ENCODE data around the gene VDR. TPM values are rescaled to one million over a fixed set of nuclear protein-coding genes. Genes with fewer than 3 reads are reported as not detected.
"Not testable (repeated sequence)": the region's sequence is repeated elsewhere in the genome, so short reads cannot be mapped to it uniquely, and the experiment has no call there.

Gene VDR
- polyA plus RNA-seq, 1 donor = 3.1 TPM

DNA sequence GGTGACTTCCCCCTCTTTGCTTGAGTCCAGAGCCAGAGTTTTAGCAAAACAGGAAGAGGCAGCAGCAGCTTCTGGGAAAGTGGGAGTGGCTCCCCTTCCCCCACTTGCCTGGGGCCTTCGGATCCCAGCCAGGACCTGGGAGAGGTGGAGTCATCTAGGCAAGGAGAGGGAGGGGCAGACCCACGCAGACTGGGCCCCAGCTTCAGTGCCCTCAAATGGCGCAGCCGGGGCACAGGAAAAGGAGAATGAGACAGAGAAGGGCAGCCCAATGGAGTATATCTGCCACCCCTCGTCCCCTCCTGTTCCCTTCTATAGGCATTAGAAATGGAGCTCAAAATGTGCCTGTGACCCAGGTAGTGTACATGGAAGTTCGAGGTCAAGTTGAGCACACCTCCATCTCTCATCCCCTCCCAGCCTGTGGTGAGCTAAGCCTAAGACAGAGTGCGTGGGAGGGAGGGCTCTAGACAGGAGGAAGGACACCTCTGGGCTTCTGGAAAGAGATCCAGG lies 75.8 kb downstream of the VDR start:
- peak; percentile 74 for DNase-seq

DNA sequence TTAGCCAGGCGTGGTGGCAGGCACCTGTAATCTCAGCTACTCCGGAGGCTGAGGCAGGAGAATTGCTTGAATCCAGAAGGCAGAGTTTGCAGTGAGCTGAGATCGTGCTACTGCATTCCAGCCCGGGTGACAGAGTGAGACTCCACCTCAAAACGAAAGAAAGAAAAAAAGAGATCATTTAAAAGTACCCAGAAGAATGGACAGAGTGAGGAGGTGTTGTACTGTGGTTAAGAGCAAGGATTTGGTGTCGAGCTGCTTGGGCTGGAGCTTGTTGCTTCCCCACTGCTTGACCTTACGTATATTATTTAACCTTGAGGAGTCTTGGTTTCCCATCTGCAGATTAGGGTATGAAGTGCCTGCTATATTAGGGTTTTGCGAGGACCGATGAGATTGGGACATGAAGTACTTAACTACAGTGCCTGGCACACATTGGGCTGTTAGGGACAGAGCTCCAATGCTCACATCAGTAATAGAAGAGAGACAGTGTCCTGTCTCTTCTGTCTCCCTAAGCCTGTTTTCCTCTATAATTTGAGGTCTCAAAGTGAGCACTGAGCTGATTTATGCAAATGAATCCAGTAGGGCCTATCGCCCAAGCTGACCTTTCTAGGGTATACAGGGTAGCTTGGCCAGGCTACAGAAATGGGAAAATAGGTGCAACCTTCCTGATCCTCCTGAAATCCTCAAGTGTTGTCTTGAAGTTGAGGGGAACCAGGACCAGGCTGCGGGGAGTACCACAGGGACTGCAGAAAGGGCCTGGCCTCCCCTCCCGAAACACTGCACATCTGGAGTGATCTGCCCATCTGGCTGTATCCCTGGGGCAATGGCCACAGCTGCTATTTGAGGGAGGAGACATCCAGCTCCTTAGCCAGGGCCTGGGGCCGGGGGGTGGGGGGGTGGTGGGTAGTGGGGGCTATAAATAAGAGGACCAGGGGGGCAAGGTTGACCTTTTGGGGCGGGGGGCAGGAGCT lies 76.5 kb downstream of the VDR start:
- no peak for DNase-seq

DNA sequence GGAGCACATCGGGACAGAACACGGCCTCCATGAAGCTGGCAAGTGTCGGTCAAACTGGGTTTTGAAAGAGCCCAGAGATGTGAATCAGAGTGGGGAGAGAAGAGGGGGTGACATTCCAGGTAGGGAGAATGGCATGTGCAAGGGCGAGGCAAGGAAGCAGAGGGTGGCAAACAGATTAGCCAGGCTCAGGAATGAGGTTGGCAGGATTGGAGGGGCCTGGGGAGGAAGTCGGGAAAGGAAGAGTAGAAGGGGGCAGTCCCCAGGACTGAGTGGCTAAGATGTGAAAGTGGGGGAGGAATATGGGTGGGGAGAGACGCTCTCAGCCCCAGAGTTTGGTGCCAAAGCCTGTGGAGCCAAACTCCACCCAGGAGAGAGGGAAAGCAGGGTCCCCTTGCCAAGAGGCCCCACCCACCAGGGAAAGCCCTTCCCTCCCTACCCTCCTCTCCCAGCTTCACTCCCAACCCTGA lies 79.6 kb downstream of the VDR start:
- DNase-seq = no peak

DNA sequence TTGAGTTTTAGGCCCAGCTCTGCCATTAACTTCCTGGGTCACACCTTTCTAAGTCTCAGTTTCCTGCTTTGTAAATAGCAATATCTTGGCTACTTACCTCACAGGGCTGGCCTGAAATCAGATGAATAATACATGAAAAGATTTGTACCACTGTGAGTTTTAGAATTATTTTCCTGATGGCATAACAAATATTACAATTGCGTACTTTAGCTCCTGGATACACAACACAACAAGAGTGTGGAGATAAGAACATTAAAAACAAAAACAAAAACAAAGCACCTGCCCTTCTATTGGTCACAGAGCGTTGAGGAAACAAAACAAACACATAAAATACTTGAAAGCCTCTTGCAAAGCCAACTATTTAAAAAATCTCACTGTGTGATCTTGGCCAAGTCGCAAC lies 80.2 kb downstream of the VDR start:
- no peak for DNase-seq

DNA sequence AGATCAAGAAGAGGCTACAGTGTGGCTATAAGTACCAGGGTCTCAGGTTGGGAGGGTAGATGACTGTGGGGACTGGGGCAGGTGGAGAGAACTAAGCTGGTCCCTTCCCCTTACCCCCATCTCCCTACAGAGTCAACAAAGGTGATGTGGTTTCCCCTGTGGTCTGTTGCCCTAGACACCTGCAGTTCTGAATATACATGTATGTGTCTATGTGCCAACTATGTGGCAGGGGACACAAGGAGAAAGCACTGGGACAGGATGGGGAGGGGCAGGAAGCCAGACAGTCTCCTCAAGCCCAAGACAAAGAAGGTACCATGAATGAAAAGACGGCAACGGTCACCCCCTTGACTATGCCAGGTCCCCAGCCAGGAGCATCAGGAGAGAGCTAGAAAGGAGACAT lies 80.6 kb downstream of the VDR start:
- no peak for DNase-seq

DNA sequence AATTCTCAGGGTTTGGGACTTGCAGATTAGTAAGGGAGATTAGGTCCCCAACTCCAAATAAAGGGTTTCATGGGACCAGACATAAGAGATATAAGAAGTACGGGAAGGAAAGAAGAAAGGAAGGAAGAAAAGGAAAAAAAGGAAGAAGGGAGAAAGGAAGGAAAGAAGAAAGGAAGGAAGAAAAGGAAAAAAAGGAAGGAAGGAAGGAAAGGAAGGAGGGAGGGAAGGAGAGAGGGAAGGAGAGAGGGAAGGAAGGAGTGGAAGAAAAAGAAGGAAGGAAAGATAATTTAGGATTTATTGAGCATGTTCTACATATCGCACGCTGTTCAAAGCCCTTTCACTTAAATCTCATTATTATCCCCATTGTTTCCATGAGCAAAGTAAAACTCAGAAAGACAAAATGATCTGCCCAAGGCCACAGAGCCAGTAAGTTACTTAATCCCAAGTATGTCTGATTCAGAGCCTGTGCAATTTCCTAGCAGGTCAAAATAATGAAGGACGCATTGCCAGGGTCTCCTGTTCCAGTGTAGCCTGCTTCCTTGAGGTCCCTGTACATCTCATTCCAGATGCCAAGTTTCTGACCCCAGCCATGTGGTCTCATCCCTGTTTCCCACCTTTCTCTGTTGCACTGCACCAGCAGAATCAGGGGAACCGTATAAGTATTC lies 81.2 kb downstream of the VDR start:
- DNase-seq = no peak

DNA sequence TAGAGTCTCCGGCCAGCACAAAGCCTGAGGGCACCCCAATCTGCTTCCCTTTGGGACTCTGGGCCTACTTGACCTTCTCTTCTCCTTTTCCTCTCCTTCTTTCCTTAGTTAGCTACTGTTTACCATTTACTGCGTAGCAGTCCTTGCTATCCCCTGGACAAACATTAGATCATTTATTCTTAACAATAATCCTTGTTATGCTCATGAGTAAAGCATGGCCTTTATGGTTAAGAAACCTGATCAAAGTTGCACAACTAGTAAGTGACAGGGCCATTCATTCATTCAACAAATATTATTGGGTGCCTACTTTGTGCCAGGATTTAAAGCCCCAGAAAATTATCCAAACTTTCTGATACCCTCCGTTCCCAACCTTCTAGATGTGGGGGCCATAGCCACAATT lies 81.9 kb downstream of the VDR start:
- DNase-seq = no peak

DNA sequence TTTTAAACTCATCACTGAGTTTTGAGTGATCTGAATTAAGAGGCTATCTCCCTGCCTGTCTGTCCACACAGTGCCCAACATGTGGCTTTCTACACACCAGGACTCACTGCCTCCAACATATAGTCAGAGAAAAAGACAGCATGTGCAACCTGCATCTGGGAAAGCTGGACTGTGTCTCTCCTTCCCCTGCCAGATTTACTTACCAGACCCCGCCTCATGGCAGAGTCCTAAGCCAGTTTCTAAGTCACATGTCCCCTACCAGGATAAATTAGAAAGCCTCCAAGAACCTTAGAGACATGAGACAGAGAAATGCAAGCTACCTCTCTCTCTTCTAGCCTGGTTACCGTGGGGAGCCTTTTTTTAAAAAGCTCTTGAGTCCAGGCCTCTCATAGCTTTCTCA lies 82.4 kb downstream of the VDR start:
- DNase-seq = no peak

DNA sequence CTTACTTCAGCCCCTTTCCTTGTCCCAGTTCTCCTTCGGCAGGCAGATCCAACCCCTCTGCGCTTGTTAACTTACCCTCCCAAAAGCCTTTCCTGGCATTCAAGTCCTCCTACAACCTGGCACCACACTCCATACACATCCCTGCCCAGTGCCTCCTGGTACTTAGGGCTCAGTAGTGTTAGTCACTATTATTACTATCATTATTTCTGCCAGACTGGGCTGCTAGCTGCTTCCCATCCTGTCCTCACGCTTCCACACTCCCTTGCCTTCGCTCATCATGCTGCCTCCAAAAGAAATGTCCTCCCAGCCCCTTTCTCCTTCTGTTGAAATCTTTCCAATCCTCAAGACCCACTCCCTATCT lies 83.5 kb downstream of the VDR start:
- DNase-seq = no peak

DNA sequence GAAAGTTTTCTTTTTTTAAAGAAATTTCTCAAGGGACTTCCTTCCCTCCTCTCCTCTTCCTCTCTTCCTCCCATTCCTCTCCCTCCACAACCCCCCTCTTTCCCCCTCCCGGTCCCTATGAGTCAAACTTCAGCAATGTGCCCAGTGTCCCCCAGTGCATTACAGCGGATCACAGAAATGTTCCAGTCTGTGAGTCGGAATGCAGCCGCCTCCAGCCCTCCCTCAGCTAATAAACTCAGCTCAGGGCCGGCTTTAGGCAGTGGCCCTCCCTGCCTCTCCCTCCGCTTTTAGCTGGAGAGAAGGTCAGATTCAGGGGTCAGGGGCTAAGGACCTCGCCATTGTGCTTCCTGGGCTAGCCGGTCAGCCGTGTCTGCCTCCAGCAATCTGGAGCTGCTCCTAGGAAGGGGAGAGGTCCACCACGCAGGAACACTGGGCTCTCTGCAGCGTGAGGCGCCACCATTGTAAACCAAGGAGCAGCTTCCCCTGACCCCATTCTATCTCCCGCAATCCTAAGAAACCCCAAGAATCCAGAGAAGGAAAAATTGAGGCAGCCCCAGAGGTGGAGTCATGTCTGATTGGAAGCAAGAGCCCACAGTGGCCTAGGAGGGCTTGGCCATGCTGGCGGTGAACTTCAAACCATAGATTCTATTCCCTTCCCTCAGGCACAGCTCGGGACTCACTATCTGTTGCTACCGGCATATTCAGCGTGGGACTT lies 84.0 kb downstream of the VDR start:
- DNase-seq = peak; percentile 91

DNA sequence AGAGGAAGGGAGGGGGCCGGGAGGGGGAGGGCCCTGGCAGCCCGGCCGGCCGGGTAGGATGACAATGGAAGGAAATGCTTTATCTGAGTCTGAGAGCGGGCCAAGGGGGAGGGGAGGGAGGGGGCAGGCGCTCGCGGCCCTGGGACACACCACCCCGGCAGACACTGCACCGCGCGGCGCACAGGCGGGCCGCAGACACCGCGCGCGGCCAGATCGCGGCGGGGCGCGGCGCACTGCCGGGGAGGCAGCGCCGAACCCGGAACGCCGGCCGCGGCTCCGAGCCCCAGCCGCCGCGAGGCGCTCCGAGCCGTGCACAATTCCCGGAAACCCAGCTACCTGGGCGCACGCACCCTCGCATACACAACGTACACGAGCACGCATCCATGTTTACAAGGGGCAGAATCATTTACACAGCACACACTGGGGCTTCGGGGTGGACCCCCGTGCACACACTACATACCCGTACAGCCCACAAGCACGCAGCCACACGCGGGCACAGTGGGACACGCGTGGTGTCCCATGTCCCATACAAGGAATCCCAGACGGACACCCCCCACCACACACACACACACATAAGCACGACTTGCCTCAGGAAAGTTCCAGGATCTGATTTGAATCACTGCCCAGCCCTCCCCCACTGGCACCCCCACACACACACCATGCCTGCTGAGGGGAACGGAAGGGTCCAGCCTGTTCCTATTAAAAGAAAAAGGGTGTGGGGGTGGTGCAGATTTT lies 84.7 kb downstream of the VDR start, which contains the start of gene HDAC7:
Gene HDAC7, minus strand, starts transcription at position 8 of the 735 bp plus-strand sequence. CDS start 118 bp downstream, outside the sequence.
- DNase-seq = peak; percentile 75

DNA sequence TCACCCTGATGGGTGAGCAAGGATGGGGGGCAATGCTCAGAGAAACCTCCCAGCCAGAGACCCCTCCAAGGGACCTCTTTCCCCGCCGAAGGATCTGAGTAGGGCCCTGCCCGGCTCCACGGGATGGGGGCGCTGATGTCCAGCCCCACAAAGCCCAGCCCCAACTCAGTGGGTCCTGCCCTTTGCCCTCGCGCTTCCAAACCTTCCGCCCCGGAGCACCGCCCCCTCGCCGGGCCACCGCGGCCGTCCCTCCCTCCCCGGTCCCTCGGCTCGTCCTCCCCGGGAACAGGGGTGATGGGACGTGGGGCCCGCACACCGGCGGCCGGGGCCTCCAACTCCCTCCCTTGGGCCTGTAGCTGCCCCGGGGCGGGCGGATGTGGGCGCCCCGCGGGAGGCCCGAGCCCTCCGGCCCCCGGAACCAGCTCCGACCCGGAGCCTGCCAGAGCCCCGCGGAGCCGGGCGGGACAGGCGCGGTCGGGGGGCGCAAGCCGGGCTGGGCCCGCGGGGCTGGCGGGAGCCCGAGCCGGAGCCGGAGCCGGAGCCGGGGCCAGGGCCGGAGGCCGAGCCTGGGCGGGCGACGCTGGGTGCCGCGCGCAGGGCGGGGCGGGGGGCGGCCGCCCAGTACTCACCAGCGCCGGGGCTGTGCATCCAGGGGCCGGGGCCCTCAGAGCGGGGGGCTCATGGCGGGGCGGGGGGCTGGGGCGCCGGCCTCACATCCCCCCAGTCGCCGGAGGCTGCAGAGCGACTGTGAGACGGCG lies 85.5 kb downstream of the VDR start:
- no peak for DNase-seq

DNA sequence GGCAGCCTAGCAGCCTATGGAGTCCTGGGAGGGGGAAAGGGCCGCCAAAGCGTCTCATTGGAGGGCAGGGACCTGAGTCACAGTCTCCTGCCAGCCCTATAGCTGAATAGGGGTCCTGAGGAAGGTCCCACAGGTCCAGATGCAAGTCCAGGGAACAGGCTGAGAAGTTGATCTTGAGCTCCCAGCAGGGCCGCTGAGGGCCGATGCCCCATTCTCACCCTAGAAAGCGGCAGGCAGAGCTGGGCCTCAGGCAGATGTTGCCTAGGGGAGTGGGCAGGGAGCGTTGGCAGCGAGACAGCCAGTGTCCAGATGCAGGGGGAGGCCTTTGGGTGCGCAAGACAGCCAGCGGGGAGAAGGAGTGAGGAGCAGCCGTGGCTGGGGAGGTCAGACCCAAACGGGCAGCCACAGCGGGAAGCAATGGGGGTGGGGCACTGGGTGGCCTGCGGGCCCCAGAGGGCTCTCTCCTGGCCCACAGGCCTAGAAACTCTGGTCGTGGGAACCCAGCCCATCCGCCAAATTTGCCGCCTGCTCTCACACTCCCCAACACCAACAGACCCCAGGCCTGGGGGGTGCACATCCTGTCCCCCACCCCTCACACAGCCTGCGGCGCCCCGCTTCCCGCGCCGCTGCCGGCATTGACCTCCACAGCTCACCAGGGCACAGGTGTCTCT lies 86.2 kb downstream of the VDR start:
- no peak for DNase-seq

DNA sequence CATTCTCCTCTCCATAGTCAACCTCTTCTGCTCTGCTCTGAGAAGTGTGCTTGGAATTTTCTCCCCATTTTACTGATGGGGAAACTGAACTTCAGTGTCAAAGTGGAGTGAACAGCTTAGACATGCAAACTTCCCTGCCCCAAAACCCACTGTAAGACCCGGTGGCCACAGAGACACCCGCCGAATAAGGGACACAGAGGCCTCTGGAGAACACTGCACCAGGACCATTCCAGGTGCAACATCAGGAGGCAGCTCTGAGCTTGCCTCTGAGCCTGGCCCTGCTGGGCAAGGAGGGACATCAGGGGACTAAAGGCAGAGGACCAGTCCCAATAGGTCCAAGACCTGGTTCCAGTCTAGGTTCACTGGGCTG lies 86.8 kb downstream of the VDR start:
- no peak for DNase-seq

DNA sequence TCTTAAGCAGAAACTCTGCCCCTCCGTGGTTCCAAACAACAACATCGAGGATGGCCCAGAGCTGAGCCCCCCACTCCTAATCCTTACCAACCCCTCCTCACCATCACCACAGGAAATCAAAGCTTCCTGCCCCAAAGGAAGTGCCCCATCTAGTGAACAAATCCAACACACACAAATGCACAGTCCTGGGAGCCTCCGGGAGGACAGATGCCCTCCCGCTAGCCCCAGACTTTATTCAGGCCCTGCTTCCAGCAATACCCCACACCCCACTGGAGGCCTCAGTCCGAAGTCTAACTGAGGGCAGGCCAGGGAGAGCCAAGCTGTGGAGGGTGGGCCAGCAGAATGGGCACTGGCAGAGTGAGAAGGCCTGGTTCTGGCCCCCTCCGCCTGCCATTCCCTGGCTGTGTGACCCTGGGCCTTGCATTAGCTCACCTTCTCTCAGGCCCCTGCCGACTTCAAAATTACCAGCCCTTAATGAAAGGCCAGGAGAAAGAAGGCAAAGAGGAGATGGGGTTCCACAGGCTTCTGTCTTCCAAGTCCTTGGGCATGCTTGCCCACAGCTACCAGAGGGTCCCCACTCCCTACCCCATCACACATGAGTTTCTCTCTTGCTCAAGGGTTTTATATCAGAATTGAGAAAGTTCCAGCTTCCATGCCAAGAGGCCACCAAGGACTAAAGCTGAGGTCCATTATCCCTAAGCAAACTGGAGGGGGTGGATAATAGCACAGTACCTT lies 87.4 kb downstream of the VDR start:
- DNase-seq = no peak

DNA sequence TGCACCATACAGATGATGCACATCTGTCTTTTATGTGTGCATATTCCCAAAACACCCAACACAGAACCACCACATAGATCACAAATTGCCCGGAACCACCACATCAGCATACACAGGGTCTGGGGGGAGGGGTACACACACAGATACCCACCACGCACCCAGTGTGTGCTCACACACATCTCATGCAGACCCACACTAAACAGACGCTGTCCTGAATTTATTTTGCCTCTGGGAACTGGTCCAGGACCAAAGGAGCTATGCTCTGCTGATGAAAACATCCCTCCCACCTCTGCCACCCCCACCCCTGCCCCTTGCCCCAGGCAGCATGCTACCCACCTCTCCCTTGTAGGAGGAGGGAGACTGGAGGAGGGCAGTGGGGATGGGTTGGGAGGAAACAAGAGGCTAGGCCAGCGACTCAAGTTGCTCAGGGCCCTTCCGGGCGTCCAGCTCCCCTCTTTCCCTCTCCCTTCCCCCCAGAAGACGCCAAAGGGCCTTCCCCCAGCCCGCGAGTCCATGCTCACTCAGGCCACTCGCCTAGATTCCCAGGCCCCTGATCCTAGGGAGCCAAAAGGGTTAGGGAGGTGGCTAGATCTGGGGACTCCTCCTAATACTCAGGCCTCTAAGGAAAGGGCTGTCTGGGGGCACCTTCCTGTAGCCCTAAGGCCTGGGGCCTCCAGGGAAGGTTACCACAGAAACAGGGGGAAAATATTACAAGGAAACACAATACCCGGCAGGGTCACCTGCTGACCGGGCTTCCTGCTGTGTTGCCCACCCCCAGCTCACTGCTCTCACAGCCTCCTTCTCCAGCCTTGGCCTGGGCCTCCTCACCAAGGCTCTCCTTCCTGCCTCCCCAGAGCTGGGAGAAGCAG lies 88.2 kb downstream of the VDR start:
- no peak for DNase-seq

DNA sequence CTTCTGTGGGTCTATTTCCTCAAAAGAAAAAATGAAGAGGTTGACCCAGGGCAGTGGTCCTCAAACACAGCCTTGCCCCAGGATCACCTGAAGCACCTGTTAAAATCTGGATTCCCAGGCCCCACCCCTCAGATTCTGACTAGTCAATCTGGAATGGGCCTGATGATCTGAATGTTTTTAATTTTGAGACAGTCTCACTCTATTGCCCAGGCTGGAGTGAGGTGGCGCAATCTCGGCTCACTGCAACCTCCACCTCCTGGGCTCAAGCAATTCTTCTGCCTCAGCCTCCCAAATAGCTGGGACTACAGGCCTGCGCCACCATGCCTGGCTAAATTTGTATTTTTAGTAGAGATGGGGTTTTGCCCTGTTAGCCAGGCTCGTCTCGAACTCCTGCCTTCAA lies 89.3 kb downstream of the VDR start:
- not testable (repeated sequence) for DNase-seq

DNA sequence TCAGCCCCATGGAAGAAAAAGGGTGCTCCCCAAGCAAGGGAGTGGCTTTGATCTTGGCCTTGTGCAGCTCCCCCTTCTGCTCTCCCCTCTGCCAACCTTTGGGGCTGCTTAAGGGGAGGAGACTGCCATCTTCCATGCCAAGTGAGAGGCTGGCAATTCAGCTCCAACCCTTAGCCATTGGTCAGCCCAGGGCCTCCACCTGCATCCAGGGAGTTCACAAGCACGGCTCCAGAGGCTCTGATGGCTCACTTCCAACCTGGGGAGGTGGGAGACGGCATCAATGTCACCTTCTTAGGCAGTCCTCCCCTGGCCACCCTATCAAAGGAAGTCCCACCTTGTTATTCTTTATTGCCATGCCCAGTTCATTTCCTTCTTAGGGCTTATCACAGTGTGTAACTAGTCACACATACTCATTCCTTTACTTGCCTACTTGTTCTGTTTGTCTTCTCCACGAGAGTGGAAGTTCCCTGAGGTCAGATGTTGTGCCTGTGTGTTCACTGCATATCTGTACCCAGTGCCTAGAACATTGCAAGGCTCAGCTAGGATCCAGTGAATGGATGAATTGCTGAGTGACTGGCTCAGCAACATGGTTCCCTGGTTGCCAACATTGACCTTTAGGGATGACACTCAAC lies 90.1 kb downstream of the VDR start:
- DNase-seq = no peak

All from left kidney (tissue), 2 donors.